ENCODE results near the gene SLC35E2B.
"Not testable (repeated sequence)": the region's sequence is repeated elsewhere in the genome, so short reads cannot be mapped to it uniquely, and the experiment has no call there.

Gene SLC35E2B

GRCh38 chr1:1692714-1693647 lies at the start of gene SLC35E2B:
TSS of gene SLC35E2B (minus strand) at chr1:1692795. CDS start at chr1:1676699, 16,096 bp downstream.
- DNase-seq (ENCODE audit: low read depth in 2 of 3, low spot score in 2 of 3), result peak; percentile 78 to 91 (median 91)

GRCh38 chr1:1741013-1741412 lies 48.4 kb upstream of the SLC35E2B start:
- not testable (repeated sequence) for DNase-seq (ENCODE audit: low read depth in 2 of 3, low spot score in 2 of 3)

- DNase-seq (ENCODE audit: low read depth in 2 of 3, low spot score in 2 of 3), result not testable (repeated sequence)
Observed at GRCh38 chr1:1738799-1739337, 46.3 kb upstream of the SLC35E2B start.

GRCh38 chr1:1737675-1738590 lies 45.3 kb upstream of the SLC35E2B start:
- not testable (repeated sequence) for DNase-seq (ENCODE audit: low read depth in 2 of 3, low spot score in 2 of 3)

- no peak for DNase-seq (ENCODE audit: low read depth in 2 of 3, low spot score in 2 of 3)
Observed at GRCh38 chr1:1732381-1732780, 39.8 kb upstream of the SLC35E2B start.

GRCh38 chr1:1730870-1731269 lies 38.3 kb upstream of the SLC35E2B start:
- DNase-seq (ENCODE audit: low read depth in 2 of 3, low spot score in 2 of 3), result no peak

- not testable (repeated sequence) for DNase-seq (ENCODE audit: low read depth in 2 of 3, low spot score in 2 of 3)
Observed at GRCh38 chr1:1730230-1730629, 37.6 kb upstream of the SLC35E2B start.

GRCh38 chr1:1729116-1729816 lies 36.7 kb upstream of the SLC35E2B start:
- not testable (repeated sequence) for DNase-seq (ENCODE audit: low read depth in 2 of 3, low spot score in 2 of 3)

- DNase-seq (ENCODE audit: low read depth in 2 of 3, low spot score in 2 of 3), result not testable (repeated sequence)
Observed at GRCh38 chr1:1728308-1729005, 35.9 kb upstream of the SLC35E2B start.

GRCh38 chr1:1727131-1727651 lies 34.6 kb upstream of the SLC35E2B start:
- not testable (repeated sequence) for DNase-seq (ENCODE audit: low read depth in 2 of 3, low spot score in 2 of 3)

GRCh38 chr1:1726088-1726487 lies 33.5 kb upstream of the SLC35E2B start:
- DNase-seq (ENCODE audit: low read depth in 2 of 3, low spot score in 2 of 3), result not testable (repeated sequence)

- peak; percentile 85 to 97 (median 93) for DNase-seq (ENCODE audit: low read depth in 2 of 3, low spot score in 2 of 3)
Observed at GRCh38 chr1:1724035-1724864, 31.7 kb upstream of the SLC35E2B start, which contains the start of gene CDK11A. TSS of gene CDK11A (minus strand) at chr1:1724357. CDS start at chr1:1722818, 1,539 bp downstream.

GRCh38 chr1:1721201-1721600 lies 28.6 kb upstream of the SLC35E2B start:
- no peak for DNase-seq (ENCODE audit: low read depth in 2 of 3, low spot score in 2 of 3)

GRCh38 chr1:1715109-1715883 lies 22.7 kb upstream of the SLC35E2B start:
- DNase-seq (ENCODE audit: low read depth in 2 of 3, low spot score in 2 of 3), result not testable (repeated sequence)

- not testable (repeated sequence) for DNase-seq (ENCODE audit: low read depth in 2 of 3, low spot score in 2 of 3)
Observed at GRCh38 chr1:1707897-1708296, 15.3 kb upstream of the SLC35E2B start.

- not testable (repeated sequence) for DNase-seq (ENCODE audit: low read depth in 2 of 3, low spot score in 2 of 3)
Observed at GRCh38 chr1:1707241-1707640, 14.6 kb upstream of the SLC35E2B start.

- DNase-seq (ENCODE audit: low read depth in 2 of 3, low spot score in 2 of 3), result not testable (repeated sequence)
Observed at GRCh38 chr1:1705623-1706022, 13.0 kb upstream of the SLC35E2B start.
